Left lung (tissue), 10 donors: ENCODE data around the gene DYNC1H1. TPM values are rescaled to one million over a fixed set of nuclear protein-coding genes. Genes with fewer than 3 reads are reported as not detected.

Experiments
- ATAC-seq: fragments of 200-7000 bp; cut with Tn5 transposase; one replicate; pipeline ENCODE4 v1.9.1; 2020; ENCODE audit warnings: moderate library complexity
- DNase-seq, 4 donors: peaks; one replicate each; pipeline ENCODE4 v3.0.0-alpha.2; 2013 to 2020
- H3K27ac ChIP-seq, 2 donors: fragments of 200-600 bp; sonication (generic) in 1 of 2; one replicate each; pipeline versions ENCODE4 v1.5.0 to v1.8.0; 2020 to 2021
- H3K27me3 ChIP-seq, 2 donors: fragments of 200-600 bp; sonication (generic) in 1 of 2; one replicate each; pipeline versions ENCODE4 v1.5.0 to v1.8.0; 2020 to 2021
- H3K36me3 ChIP-seq, 2 donors: fragments of 200-600 bp; sonication (generic) in 1 of 2; one replicate each; pipeline versions ENCODE4 v1.5.0 to v1.8.0; 2020 to 2021
- H3K4me1 ChIP-seq, 2 donors: fragments of 200-600 bp; one replicate each; pipeline ENCODE4 v1.8.0; 2021
- H3K4me3 ChIP-seq, 2 donors: fragments of 200-600 bp; sonication (generic) in 1 of 2; one replicate each; pipeline versions ENCODE4 v1.5.0 to v1.8.0; 2020 to 2021; ENCODE audit warnings: mild to moderate bottlenecking in 1 of 2
- H3K9me3 ChIP-seq, 2 donors: fragments of 200-600 bp; sonication (generic) in 1 of 2; one replicate each; pipeline versions ENCODE4 v1.5.0 to v1.8.0; 2020 to 2021
- CTCF ChIP-seq, 2 donors: fragments of 200-600 bp; sonication (generic) in 1 of 2; IDR thresholded peaks; one replicate each; pipeline versions ENCODE4 v1.5.0 to v1.8.0; 2021; ENCODE audit warnings: antibody characterized with exemption in 2 of 2
- intact Hi-C, 2 donors: fragments of 100-400 bp; cut with DNase I; formaldehyde crosslinking; loops; one replicate each; pipeline versions ENCODE4 v1.11.2 to v1.14.2; 2022
- polyA plus RNA-seq, 6 donors: library from polyadenylated mRNA; unstranded; fragments of 120-200 nt; gene quantifications; one replicate each; pipeline ENCODE4 v1.2.1, GENCODE V29; 2013; ENCODE audit not compliant: insufficient read length in 6 of 6
- total RNA-seq, 2 donors: library from RNA; stranded (reverse); fragmentation: NEBNext Ultra II Directional; extraction: Animal tissue kit (Norgen Biotek cat#: 25700); gene quantifications; one replicate each; pipeline ENCODE4 v1.2.1, GENCODE V29; 2021
- donor health status: DM: no; HTN: yes; CAD: no.
- donor health status: DM: no; HTN: no; CAD: no.

Gene DYNC1H1
- total and polyA plus RNA-seq, 8 donors = 305 to 514 (median 345) TPM

DNA sequence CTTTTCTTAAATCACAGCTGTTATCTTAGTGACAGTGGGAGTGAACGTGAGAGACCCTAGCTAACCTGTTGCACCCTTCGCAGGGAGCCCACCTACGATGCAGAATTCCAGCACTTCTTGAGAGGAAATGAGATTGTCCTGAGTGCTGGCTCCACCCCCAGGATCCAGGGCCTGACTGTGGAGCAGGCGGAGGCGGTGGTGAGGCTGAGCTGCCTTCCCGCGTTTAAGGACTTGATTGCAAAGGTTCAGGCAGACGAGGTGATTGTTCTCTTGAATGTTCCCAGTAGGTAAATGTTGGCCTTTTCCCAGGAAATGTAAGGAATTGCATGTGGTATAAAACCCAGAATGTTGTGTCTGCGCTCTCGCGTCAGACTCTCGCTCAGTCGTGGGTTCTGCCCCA lies 75.8 kb downstream of the DYNC1H1 start:
- Histone ChIP-seq H3K36me3 (peaks cover 0 to 100% of the 10 kb centered on the region in 2 donors), H3K9me3 (no peaks in the 10 kb centered on the region), H3K4me3 (no peak overlapping the region), H3K27me3 (no peaks in the 10 kb centered on the region), H3K27ac (no peak overlapping the region), H3K4me1 (no peaks in the 10 kb centered on the region)
- intact Hi-C loops = no loop called here
- no peak for ATAC-seq
- TF ChIP-seq CTCF (IDR thresholded peaks at IDR 0.05) = no peak
- DNase-seq = no peak

GRCh38 chr14:102042699-102043098 lies 78.3 kb downstream of the DYNC1H1 start:
- Histone ChIP-seq H3K27ac (no peak overlapping the region), H3K4me3 (no peak overlapping the region), H3K36me3 (peaks cover under 1 to 100% of the 10 kb centered on the region in 2 donors), H3K4me1 (no peaks in the 10 kb centered on the region), H3K9me3 (no peaks in the 10 kb centered on the region), H3K27me3 (no peaks in the 10 kb centered on the region)
- ATAC-seq (no peak), DNase-seq (peak in 1 of 4 donors; percentile 58)
- intact Hi-C loops = no loop called here
- no peak for TF ChIP-seq CTCF (IDR thresholded peaks at IDR 0.05)

GRCh38 chr14:102043251-102044025 lies 79.1 kb downstream of the DYNC1H1 start:
- Histone ChIP-seq H3K4me1 (no peaks in the 10 kb centered on the region), H3K36me3 (peaks cover 6 to 100% of the 10 kb centered on the region in 2 donors), H3K9me3 (no peaks in the 10 kb centered on the region), H3K4me3 (no peak overlapping the region), H3K27ac (no peak overlapping the region), H3K27me3 (no peaks in the 10 kb centered on the region)
- ATAC-seq (no peak), DNase-seq (no peak)
- intact Hi-C loops = no loop called here
- TF ChIP-seq CTCF (IDR thresholded peaks at IDR 0.05) = no peak

DNA sequence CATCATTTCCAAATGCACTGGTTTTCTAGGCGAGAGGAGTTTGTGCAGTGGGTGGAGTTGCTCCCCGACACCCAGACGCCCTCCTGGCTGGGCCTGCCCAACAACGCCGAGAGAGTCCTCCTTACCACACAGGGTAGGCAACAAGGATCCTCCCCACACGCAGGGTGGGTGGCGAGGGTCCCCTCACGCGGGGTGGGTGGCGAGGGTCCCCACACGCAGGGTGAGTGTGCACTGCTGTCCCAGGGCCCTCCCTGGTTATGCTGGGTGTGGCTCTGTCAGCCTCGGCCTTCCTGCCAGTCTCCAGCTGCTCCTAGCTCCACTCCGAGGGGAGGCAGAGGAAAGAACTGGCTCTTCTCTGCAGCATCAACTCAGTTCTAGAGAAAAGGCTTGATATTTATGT lies 80.2 kb downstream of the DYNC1H1 start:
- DNase-seq = peak in 1 of 4 donors; percentile 57
- no peak overlapping the region for H3K27ac ChIP-seq
- peaks cover 6 to 100% of the 10 kb centered on the region in 2 donors for H3K36me3 ChIP-seq
- no peaks in the 10 kb centered on the region for H3K27me3 ChIP-seq
- intact Hi-C loops = no loop called here
- H3K9me3 ChIP-seq = no peaks in the 10 kb centered on the region
- no peak for ATAC-seq
- TF ChIP-seq CTCF (IDR thresholded peaks at IDR 0.05) = no peak
- H3K4me3 ChIP-seq = no peak overlapping the region
- no peaks in the 10 kb centered on the region for H3K4me1 ChIP-seq

GRCh38 chr14:102046337-102047278 lies 82.2 kb downstream of the DYNC1H1 start:
- intact Hi-C loops = no loop called here
- ATAC-seq (peak; percentile 97), DNase-seq (peak; percentile 53 to 86 (median 79))
- peak; percentile 31 to 42 for TF ChIP-seq CTCF (IDR thresholded peaks at IDR 0.05)
- H3K27ac ChIP-seq = no peak overlapping the region
- no peaks in the 10 kb centered on the region for H3K9me3 ChIP-seq
- no peak overlapping the region for H3K4me3 ChIP-seq
- H3K36me3 ChIP-seq = peaks cover 6 to 100% of the 10 kb centered on the region in 2 donors
- H3K4me1 ChIP-seq = no peaks in the 10 kb centered on the region
- H3K27me3 ChIP-seq = no peaks in the 10 kb centered on the region
